Lower lobe of right lung (tissue), 2 donors: ENCODE data around the gene ZNF511. TPM values are rescaled to one million over a fixed set of nuclear protein-coding genes. Genes with fewer than 3 reads are reported as not detected.

Experiments
- ATAC-seq, 2 donors: fragments of 200-7000 bp; cut with Tn5 transposase; one replicate each; pipeline ENCODE4 v1.9.1; 2020 to 2022; ENCODE audit warnings: mild to moderate bottlenecking in 2 of 2, moderate library complexity in 2 of 2
- DNase-seq: peaks from one replicate; pipeline ENCODE4 v3.0.0-alpha.2; 2020
- H3K27ac ChIP-seq: fragments of 200-600 bp; one replicate; pipeline ENCODE4 v1.8.0; 2022
- H3K27me3 ChIP-seq: fragments of 200-600 bp; one replicate; pipeline ENCODE4 v1.8.0; 2022; ENCODE audit warnings: low read depth
- H3K36me3 ChIP-seq: fragments of 200-600 bp; one replicate; pipeline ENCODE4 v1.8.0; 2022; ENCODE audit warnings: mild to moderate bottlenecking
- H3K4me1 ChIP-seq: fragments of 200-600 bp; one replicate; pipeline ENCODE4 v1.8.0; 2022
- H3K4me3 ChIP-seq: fragments of 200-600 bp; one replicate; pipeline ENCODE4 v1.8.0; 2022; ENCODE audit warnings: mild to moderate bottlenecking
- H3K9me3 ChIP-seq: fragments of 200-600 bp; one replicate; pipeline ENCODE4 v1.8.0; 2022
- CTCF ChIP-seq: fragments of 200-600 bp; IDR thresholded peaks from one replicate; pipeline ENCODE4 v1.8.0; 2022; ENCODE audit warnings: antibody characterized with exemption, mild to moderate bottlenecking
- intact Hi-C: fragments of 100-400 bp; cut with DNase I; formaldehyde crosslinking; loops from one replicate; pipeline ENCODE4 v1.11.0; 2022
- total RNA-seq: library from RNA; stranded (reverse); fragmentation: NEBNext Ultra II Directional; extraction: Animal tissue kit (Norgen Biotek cat#: 25700); gene quantifications from one replicate; pipeline ENCODE4 v1.2.1, GENCODE V29; 2021
- donor health status: DM: no; HTN: yes; CAD: no; lungs with severe emphysema.

Gene ZNF511
- total RNA-seq, 1 donor from 2014 or later: 44.8 TPM

- no peak for ATAC-seq
- Histone ChIP-seq H3K36me3 (peaks cover 46% of the 10 kb centered on the region), H3K27me3 (no peaks in the 10 kb centered on the region), H3K27ac (no peak overlapping the region), H3K4me1 (peaks cover 22% of the 10 kb centered on the region), H3K4me3 (no peak overlapping the region), H3K9me3 (no peaks in the 10 kb centered on the region)
- intact Hi-C loops: no loop called here
- no peak for TF ChIP-seq CTCF
- no peak for DNase-seq
These were observed 5.5 kb upstream of the ZNF511 start for GRCh38 chr10:133303206-133303605.

GRCh38 chr10:133306097-133306476 is 2.6 kb upstream of the ZNF511 start:
- Histone ChIP-seq H3K4me1 (peaks cover 28% of the 10 kb centered on the region), H3K27ac (peak overlapping the region; percentile 72), H3K27me3 (no peaks in the 10 kb centered on the region), H3K9me3 (no peaks in the 10 kb centered on the region), H3K36me3 (peaks cover 33% of the 10 kb centered on the region), H3K4me3 (no peak overlapping the region)
- peak; percentile 22 for DNase-seq
- intact Hi-C loops: no loop called here
- TF ChIP-seq CTCF: no peak
- no peak for ATAC-seq

GRCh38 chr10:133306941-133307379 is 1.8 kb upstream of the ZNF511 start:
- Histone ChIP-seq H3K9me3 (no peaks in the 10 kb centered on the region), H3K4me3 (no peak overlapping the region), H3K36me3 (peaks cover 33% of the 10 kb centered on the region), H3K4me1 (peaks cover 28% of the 10 kb centered on the region), H3K27ac (peak overlapping the region; percentile 99), H3K27me3 (no peaks in the 10 kb centered on the region)
- intact Hi-C loops: no loop called here
- no peak for ATAC-seq
- no peak for DNase-seq
- TF ChIP-seq CTCF: no peak

GRCh38 chr10:133307776-133308420 is 816 bp upstream of the ZNF511 start:
- ATAC-seq (peak; percentile 60 to 64), DNase-seq (peak; percentile 92)
- peak overlapping the region; percentile 96 for H3K4me3 ChIP-seq
- TF ChIP-seq CTCF: peak; percentile 70
- no peaks in the 10 kb centered on the region for H3K9me3 ChIP-seq
- peaks cover 34% of the 10 kb centered on the region for H3K36me3 ChIP-seq
- intact Hi-C loops: no loop called here
- no peaks in the 10 kb centered on the region for H3K27me3 ChIP-seq
- H3K4me1 ChIP-seq: peaks cover 28% of the 10 kb centered on the region
- H3K27ac ChIP-seq: peak overlapping the region; percentile 99

GRCh38 chr10:133309100-133309719 is 496 bp downstream of the ZNF511 start:
- H3K4me1 ChIP-seq: peaks cover 28% of the 10 kb centered on the region
- TF ChIP-seq CTCF: no peak

More at GRCh38 chr10:133309100-133309719, 496 bp downstream of the ZNF511 start:
- Histone ChIP-seq H3K27ac (peak overlapping the region; percentile 99), H3K27me3 (no peaks in the 10 kb centered on the region), H3K9me3 (no peaks in the 10 kb centered on the region), H3K36me3 (peaks cover 40% of the 10 kb centered on the region), H3K4me3 (peak overlapping the region; percentile 96)
- intact Hi-C loops: no loop called here
- peak; percentile 96 to 97 for ATAC-seq
- peak; percentile 95 for DNase-seq
